ENCODE measurements around the gene JMJD1C. TPM values are rescaled to one million over a fixed set of nuclear protein-coding genes. Genes with fewer than 3 reads are reported as not detected.

JMJD1C gene
- total RNA-seq, 1 experiment from 2014 or later: 67.6 TPM

- H3K9me3 Mint-ChIP-seq (ENCODE audit: low read depth, unreplicated experiment): no peaks in the 10 kb centered on the region
- H3K36me3 Mint-ChIP-seq (ENCODE audit: insufficient read depth, unreplicated experiment): no peaks in the 10 kb centered on the region
- intact Hi-C loops (cut with micrococcal nuclease; ENCODE audit: unreplicated experiment): no loop called here
- no peak for DNase-seq
- no peak overlapping the region for H3K4me3 Mint-ChIP-seq (ENCODE audit: low read depth, unreplicated experiment)
- no TSS peak for BruUV-seq (replicated peaks)
- no peak overlapping the region for H3K27ac Mint-ChIP-seq (ENCODE audit: unreplicated experiment)
- no peaks in the 10 kb centered on the region for H3K27me3 Mint-ChIP-seq (ENCODE audit: unreplicated experiment)
- TF ChIP-seq, protein P1, sequence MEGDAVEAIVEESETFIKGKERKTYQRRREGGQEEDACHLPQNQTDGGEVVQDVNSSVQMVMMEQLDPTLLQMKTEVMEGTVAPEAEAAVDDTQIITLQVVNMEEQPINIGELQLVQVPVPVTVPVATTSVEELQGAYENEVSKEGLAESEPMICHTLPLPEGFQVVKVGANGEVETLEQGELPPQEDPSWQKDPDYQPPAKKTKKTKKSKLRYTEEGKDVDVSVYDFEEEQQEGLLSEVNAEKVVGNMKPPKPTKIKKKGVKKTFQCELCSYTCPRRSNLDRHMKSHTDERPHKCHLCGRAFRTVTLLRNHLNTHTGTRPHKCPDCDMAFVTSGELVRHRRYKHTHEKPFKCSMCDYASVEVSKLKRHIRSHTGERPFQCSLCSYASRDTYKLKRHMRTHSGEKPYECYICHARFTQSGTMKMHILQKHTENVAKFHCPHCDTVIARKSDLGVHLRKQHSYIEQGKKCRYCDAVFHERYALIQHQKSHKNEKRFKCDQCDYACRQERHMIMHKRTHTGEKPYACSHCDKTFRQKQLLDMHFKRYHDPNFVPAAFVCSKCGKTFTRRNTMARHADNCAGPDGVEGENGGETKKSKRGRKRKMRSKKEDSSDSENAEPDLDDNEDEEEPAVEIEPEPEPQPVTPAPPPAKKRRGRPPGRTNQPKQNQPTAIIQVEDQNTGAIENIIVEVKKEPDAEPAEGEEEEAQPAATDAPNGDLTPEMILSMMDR (IDR thresholded peaks at IDR 0.05; ENCODE audit: unreplicated experiment): no peak
- H3K4me1 Mint-ChIP-seq (ENCODE audit: low read depth, unreplicated experiment): peaks cover 7% of the 10 kb centered on the region
- CTCF ChIA-PET: interaction anchor here (0.6 kb wide), 1 partner anchor 114 kb away, joined by 3 read pairs; no protein-coding TSS in a partner anchor
These were observed 90.3 kb downstream of the JMJD1C start for GRCh38 chr10:63375458-63375857.

DNA sequence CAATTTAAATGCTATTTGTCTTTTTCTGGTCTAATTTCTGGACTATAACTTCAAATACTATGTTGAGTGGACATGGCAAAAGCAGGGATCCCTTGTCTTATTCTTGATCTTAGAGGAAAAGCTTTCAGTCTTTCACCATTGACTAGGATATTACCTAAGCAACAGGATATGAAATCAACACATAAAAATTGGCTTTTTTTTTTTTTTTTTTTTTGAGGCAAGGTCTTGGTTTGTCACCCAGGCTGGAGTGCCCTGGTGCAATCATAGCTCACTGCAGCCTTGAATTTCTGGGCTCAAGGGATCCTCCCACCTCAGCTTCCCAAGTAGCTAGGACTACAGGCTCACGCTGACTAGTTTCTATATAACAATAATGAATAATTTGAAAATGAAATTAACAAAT is 90.8 kb downstream of the JMJD1C start:
- intact Hi-C loops (cut with micrococcal nuclease; ENCODE audit: unreplicated experiment): no loop called here
- Mint-ChIP-seq H3K36me3 (ENCODE audit: insufficient read depth, unreplicated experiment) (no peaks in the 10 kb centered on the region), H3K4me1 (ENCODE audit: low read depth, unreplicated experiment) (peaks cover 7% of the 10 kb centered on the region), H3K27ac (ENCODE audit: unreplicated experiment) (no peak overlapping the region), H3K9me3 (ENCODE audit: low read depth, unreplicated experiment) (no peaks in the 10 kb centered on the region), H3K27me3 (ENCODE audit: unreplicated experiment) (no peaks in the 10 kb centered on the region), H3K4me3 (ENCODE audit: low read depth, unreplicated experiment) (no peak overlapping the region)
- TF ChIP-seq, protein P1 (IDR thresholded peaks at IDR 0.05; ENCODE audit: unreplicated experiment): no peak
- CTCF ChIA-PET: interaction anchor here (0.6 kb wide), 1 partner anchor 115 kb away, joined by 3 read pairs; no protein-coding TSS in a partner anchor
- no TSS peak for BruUV-seq (replicated peaks)
- no peak for DNase-seq

DNA sequence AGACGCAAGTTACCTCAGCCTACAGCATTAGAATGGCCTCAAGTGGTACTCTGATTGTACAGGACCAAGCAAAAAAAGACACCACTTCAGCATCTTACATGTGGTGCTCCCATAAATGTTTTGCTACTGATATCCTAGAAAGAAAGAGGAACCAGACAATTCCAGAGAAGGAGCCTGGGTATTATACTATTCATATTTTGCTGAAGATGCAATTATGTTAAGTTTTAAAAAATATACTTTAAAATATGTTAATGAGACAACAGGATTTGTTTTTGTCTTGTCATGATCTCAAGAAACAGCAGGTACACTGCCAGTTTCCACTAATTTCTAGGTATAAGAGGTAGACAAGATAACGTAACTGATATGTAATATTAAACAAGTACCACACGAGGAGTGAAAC is 92.6 kb downstream of the JMJD1C start:
- intact Hi-C loops (cut with micrococcal nuclease; ENCODE audit: unreplicated experiment): no loop called here
- no TSS peak for BruUV-seq (replicated peaks)
- Mint-ChIP-seq H3K27ac (ENCODE audit: unreplicated experiment) (no peak overlapping the region), H3K9me3 (ENCODE audit: low read depth, unreplicated experiment) (no peaks in the 10 kb centered on the region), H3K36me3 (ENCODE audit: insufficient read depth, unreplicated experiment) (no peaks in the 10 kb centered on the region), H3K4me3 (ENCODE audit: low read depth, unreplicated experiment) (no peak overlapping the region), H3K27me3 (ENCODE audit: unreplicated experiment) (no peaks in the 10 kb centered on the region), H3K4me1 (ENCODE audit: low read depth, unreplicated experiment) (peaks cover 16% of the 10 kb centered on the region)
- CTCF ChIA-PET: no interaction called here
- TF ChIP-seq, protein P1 (IDR thresholded peaks at IDR 0.05; ENCODE audit: unreplicated experiment): no peak
- no peak for DNase-seq

DNA sequence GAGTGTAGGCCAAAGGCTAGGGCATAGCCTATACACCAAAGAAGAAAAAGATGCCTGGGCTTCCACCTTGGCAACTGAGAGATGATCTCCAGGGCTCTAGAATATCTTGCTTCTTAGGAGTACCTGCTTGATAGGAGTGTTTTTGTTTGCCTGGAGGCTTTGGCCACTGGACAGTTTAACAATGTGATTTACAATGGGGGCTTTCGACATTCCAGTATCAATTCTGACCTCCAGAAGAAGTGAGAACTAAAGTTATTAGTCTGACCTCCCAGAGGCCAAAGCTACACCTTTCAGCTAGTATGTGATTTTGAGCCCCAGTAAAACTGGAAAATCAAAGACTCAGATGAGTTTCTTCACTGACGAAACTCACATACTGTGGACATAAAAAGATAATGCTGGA is 96.1 kb downstream of the JMJD1C start:
- Mint-ChIP-seq H3K9me3 (ENCODE audit: low read depth, unreplicated experiment) (no peaks in the 10 kb centered on the region), H3K27me3 (ENCODE audit: unreplicated experiment) (no peaks in the 10 kb centered on the region), H3K4me1 (ENCODE audit: low read depth, unreplicated experiment) (peaks cover 9% of the 10 kb centered on the region), H3K36me3 (ENCODE audit: insufficient read depth, unreplicated experiment) (no peaks in the 10 kb centered on the region), H3K27ac (ENCODE audit: unreplicated experiment) (no peak overlapping the region), H3K4me3 (ENCODE audit: low read depth, unreplicated experiment) (no peak overlapping the region)
- TF ChIP-seq, protein P1 (IDR thresholded peaks at IDR 0.05; ENCODE audit: unreplicated experiment): no peak
- no TSS peak for BruUV-seq (replicated peaks)
- no peak for DNase-seq
- CTCF ChIA-PET: no interaction called here
- intact Hi-C loops (cut with micrococcal nuclease; ENCODE audit: unreplicated experiment): no loop called here
